PC-3 (cell line): ENCODE data around the gene LRRC45.

ENCODE experiments used
- CTCF ChIP-seq: fragments of 300-600 bp; sonication (generic); conservative IDR thresholded peaks from 2 replicates; pipeline ENCODE4 v1.5.1; 2017; ENCODE audit warnings: antibody characterized with exemption, low read depth, mild to moderate bottlenecking, low read length
- EZH2 ChIP-seq: fragments of 300-600 bp; sonication (generic); IDR thresholded peaks from one replicate; pipeline ENCODE4 v1.6.1; 2017; ENCODE audit warnings: antibody characterized with exemption, mild to moderate bottlenecking, low read length; ENCODE audit not compliant: unreplicated experiment

- TF ChIP-seq CTCF = no peak
- TF ChIP-seq EZH2 = no peak
These were observed 40.0 kb upstream of the LRRC45 start for GRCh38 chr17:81983011-81983638.
